Sigmoid colon (tissue), 4 donors: ENCODE data around the gene CCDC149.

ENCODE experiments used
- CTCF ChIP-seq, 4 experiments: fragments of 450-650 bp in 3 of 4; fragments of 200-600 bp in 1 of 4; IDR thresholded peaks; one replicate each; pipeline ENCODE4 v1.5.1; 2016 to 2019; ENCODE audit warnings: antibody characterized with exemption in 4 of 4, mild to moderate bottlenecking in 3 of 4, moderate library complexity in 2 of 4
- EP300 ChIP-seq, 4 donors: sonication (generic); formaldehyde crosslinking; IDR thresholded peaks; one replicate each; pipeline ENCODE4 v1.6.1; 2017; ENCODE audit warnings: antibody characterized with exemption in 4 of 4
- POLR2AphosphoS5 ChIP-seq, 4 donors: sonication (generic); formaldehyde crosslinking; IDR thresholded peaks; one replicate each; pipeline ENCODE4 v1.6.1; 2017; ENCODE audit warnings: antibody characterized with exemption in 4 of 4

GRCh38 chr4:24884902-24885301 is 27.9 kb downstream of the CCDC149 start:
- TF ChIP-seq CTCF (IDR thresholded peaks at IDR 0.05), result no peak
- no peak for TF ChIP-seq EP300 (IDR thresholded peaks at IDR 0.05)
- no peak for TF ChIP-seq POLR2AphosphoS5 (IDR thresholded peaks at IDR 0.05)
